Right lobe of liver (tissue), 4 donors: ENCODE results near the gene OSBPL9.

ENCODE experiments used
- CTCF ChIP-seq, 4 donors: fragments of 200-600 bp in 3 of 4; fragments of 450-650 bp in 1 of 4; IDR thresholded peaks; one replicate each; pipeline versions ENCODE4 v1.5.1 to v1.8.0; 2016 to 2022; ENCODE audit warnings: antibody characterized with exemption in 4 of 4, mild to moderate bottlenecking in 2 of 4
- POLR2A ChIP-seq: fragments of 450-650 bp; IDR thresholded peaks from one replicate; pipeline ENCODE4 v1.6.1; 2017; ENCODE audit warnings: antibody characterized with exemption, mild to moderate bottlenecking
- donor health status: DM: no; HTN: no; CAD: no.
- donor health status: DM: no; HTN: no; CAD: no.
- donor health status: DM: no; HTN: yes; CAD: no.

GRCh38 chr1:51724797-51725196, 107.9 kb downstream of the OSBPL9 start:
- TF ChIP-seq CTCF (IDR thresholded peaks at IDR 0.05) (no peak), POLR2A (no peak)
